Right lung (tissue), 10 donors: ENCODE measurements around the gene EPHA1. TPM values are rescaled to one million over a fixed set of nuclear protein-coding genes. Genes with fewer than 3 reads are reported as not detected.

Source experiments
- DNase-seq, 2 donors: peaks; one replicate each; pipeline ENCODE4 v3.0.0-alpha.2; 2013
- long read RNA-seq, 8 donors: transcript quantifications; one replicate each; lab custom pipeline, GENCODE V29; 2026
- polyA plus RNA-seq, 5 donors: library from polyadenylated mRNA; unstranded; fragments of 120-200 nt; gene quantifications; one replicate each; pipeline versions ENCODE4 v1.2.1 to v1.2.3, GENCODE V29; 2013; ENCODE audit warnings: inconsistent platforms in 1 of 5, low replicate concordance in 1 of 5; ENCODE audit not compliant: insufficient read length in 5 of 5, insufficient read depth in 1 of 5

The EPHA1 gene
- polyA plus RNA-seq = 10 to 100 TPM; 10.5 to 15.8 (median 13.2) TPM
- long read RNA-seq, donor 1 = 0 reads
- long read RNA-seq, donor 2 = 0 reads
- long read RNA-seq, donor 3, partial matches to known transcripts = 218 of 236 reads
- long read RNA-seq, donor 3, other reads (novel, unspliced or antisense) = 17 of 236 reads
- long read RNA-seq, donor 4, partial matches to known transcripts = 0 of 1 reads
- long read RNA-seq, donor 4, other reads (novel, unspliced or antisense) = 0 of 1 reads
- long read RNA-seq, donor 5 = 0 reads
- long read RNA-seq, donor 6, partial matches to known transcripts = 351 of 399 reads
- long read RNA-seq, donor 6, other reads (novel, unspliced or antisense) = 48 of 399 reads
- long read RNA-seq, donor 7 = 0 reads
- long read RNA-seq, donor 8, partial matches to known transcripts = 0 of 2 reads
- long read RNA-seq, donor 8, other reads (novel, unspliced or antisense) = 0 of 2 reads

DNA sequence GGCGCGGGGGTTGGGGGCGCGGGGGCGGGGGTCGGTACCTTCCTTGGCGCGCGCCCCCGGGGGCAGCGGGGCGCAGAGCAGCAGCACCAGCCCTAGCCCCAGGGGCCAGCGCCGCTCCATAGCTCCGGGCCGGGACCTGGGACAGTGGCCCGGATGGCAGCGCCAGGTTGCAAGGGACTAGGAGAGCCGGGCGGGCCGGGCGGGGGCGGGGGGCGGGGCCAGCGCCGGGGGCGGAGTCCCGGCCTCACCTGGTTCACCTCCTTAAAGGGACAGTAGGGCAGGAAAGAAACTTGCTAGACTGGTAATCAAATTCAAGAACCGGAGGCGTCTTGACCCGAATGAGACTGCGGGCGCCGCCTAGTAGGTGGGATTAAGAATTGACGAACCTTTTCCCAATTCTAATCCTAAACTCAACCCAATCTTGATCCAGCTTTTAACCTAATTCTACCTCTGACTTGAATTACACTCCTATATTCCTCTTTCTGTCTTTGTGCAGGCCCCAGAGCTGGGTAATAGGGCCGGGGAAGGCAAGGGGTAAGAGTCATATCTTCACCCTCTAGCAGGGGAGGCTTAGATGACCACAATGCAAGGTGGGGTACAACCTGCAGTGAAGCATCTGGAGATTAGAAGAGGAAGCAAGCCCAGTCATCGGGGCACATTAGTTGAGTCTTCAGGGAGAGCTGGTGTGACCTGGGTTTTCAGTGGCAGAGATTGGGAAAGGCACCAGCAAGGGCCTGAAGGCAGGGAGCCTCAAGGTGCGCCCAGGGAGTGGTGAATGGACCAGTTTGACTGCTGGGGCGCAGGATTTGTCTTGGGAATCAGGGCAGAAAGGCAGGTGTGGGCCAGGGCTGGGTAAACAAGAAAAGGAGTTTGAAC lies at the start of gene EPHA1:
Gene EPHA1, minus strand, starts transcription at position 171 of the 876 bp plus-strand sequence. Its CDS starts 51 bp downstream, at position 120.
- no peak for DNase-seq

DNA sequence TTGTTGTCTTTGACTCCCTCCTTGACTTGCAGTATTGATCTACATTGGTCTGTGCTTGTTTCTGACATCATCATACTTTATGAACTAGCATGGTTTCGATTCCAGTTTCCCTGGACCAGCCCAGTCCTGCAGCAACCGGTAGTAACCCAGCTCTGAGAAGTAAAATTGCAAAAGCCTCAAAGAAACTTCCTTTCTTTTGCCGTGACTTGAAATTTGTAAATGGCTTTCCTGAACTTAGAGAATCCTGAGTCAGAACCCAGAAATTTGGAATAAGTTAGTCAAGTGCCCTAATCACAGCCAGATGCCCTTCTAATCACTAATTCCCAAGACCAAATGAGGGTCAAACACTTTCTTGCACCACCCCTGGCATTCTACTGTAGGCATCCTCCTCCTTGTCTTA lies 49.6 kb upstream of the EPHA1 start:
- DNase-seq = no peak

DNA sequence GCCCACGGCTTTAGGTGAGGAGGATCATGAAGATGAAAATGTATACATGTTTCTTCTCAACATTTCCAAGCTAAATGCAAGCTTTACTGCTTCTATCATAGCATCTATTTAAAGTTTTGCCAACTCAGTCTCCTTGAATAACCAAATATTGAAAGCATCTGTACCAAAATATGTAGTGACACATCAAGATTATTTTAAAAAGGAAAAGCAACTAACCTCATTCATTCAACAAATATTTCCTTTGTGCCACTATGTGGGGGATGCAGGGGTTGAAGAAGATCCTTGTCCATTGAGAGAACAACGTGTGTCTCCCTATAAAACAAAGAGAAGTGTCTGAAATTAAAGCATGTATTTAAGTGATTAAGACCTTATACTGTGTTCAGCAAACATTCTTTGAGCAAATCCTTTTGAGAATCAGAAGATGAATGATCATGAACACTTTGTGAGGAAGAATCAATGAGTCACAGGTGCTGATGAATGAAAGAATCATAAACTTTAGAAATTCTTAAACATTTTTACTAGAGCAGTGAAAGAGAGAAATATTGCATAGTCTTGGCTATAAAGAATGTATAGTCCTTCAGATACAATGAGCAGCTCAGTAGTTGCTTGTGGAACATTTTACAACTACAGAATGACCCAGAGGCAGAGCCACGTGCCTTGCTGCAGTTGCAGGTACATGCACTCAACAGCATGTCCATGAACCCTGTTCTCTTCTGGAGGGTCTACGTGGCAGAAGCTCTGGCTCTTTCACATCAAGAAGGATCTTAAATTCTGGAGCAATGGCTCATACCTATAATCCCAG lies 48.5 kb upstream of the EPHA1 start:
- DNase-seq = no peak

DNA sequence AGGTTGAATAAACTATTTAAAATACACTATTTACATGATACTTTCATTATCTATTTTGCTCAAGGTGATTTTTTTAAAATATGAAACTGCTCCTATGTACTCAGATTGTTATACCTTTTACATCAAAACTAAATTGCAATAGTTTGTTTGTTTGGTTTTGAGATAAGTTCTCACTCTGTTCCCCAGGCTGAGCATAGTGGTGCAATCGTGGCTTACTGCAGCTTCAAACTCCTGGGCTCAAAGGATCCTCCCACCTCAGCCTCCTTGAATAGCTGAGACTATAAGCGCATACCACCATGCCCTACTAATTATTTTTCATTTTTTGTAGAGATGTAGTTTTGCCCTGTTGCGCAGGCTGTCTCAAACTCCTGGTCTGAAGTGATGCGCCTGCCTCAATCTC lies 47.3 kb upstream of the EPHA1 start:
- DNase-seq = no peak

DNA sequence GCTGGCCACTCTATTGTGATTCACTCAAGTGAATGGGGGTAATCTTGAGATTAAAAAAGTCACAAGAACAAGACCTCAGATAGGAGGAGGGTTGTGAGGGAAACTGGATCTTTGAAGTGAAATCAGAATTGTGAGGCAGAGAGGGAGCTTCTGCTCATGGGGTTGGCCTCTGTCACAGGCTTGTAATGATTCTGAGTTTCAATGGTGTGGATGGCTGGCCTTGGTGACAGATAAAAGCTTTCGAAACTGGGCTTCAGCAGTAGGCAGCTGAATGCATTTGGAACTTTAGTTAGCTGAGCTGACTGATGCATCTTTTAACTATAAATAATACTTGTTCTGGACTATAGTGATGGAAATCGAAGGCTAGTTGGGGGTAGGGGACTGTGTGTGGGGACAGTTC lies 46.8 kb upstream of the EPHA1 start:
- no peak for DNase-seq

DNA sequence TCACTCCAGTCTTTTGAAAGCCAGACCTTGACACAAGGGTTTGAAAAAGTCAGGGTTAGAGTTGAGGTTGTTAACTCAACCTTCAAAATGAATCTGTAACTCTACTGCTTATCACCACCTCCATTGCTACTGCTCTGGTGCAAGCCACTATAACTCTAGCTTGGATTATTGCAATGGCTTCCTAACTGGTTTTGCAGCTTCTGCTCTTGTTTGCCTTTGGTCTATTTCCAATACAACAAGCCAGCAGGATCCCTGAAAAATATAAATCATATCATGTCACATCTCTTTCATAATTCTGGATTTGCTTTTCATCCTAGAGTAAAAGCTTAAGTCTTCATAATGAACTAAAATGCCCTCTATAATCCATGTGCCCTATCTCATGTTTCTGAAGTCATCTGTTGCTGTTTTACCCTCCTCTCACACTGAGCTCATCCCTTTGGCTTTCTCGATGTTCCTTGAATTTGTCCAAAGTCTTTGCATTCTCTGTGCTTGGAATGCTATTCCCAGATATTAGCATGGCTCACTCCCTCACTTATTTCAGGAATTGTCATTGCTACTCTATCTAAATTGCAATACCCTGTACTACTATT lies 45.5 kb upstream of the EPHA1 start:
- DNase-seq = no peak

DNA sequence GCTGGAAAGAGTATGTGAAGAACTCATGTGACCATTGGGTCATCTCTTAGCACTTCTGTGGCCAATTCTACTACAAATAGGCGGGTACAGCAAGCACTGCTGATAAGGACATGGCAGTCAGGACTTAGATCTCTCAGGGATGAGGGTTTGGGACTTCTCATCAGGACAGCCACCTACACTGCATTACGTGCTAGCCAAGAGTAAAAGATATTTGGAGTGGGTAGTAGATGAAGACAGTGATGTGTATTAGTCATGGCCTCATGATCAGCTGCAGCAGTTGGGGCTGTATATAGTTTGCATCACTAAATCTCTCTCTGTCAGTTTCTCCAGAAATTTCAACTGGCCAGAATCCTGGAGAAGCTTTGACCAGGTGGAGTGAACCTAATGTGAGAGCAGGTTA lies 43.8 kb upstream of the EPHA1 start:
- DNase-seq = no peak

DNA sequence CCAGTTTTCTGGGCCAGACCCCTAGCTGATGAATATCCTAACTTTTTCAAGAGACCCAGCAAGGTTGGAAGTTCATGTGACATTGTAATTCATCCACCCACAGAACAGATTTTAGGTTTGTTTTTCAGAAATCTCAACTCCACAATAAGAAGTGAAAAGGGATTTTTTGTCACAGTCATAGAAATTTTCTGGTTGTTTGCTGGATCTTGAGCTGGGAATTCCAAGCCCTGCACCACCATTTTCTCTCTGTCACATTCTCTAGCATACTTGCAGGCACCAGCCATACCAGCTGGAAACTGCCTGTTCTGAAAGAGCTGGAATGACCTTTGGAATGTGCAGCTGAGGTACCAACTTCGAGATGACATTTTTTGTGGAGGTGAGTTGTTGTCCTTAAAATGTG lies 43.1 kb upstream of the EPHA1 start:
- DNase-seq = no peak

DNA sequence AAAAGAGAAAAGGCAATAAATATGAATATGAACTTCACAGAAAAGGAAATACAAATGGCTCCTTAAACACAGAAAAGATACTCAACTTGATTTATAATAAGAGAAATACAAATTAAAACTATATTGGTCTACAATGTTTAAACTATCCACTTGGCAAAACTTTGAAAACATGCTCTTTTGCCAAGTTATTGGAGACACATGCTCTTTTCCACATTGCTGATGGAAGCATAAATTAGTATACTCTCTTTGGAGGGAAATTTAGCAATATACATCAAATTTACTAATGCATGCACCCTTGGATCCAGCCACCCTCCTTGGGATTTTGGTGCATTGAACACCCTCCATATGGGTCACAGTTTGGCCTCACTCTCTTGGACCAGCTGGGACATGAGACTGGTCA lies 42.5 kb upstream of the EPHA1 start:
- peak in 1 of 2 donors; percentile 9 for DNase-seq

DNA sequence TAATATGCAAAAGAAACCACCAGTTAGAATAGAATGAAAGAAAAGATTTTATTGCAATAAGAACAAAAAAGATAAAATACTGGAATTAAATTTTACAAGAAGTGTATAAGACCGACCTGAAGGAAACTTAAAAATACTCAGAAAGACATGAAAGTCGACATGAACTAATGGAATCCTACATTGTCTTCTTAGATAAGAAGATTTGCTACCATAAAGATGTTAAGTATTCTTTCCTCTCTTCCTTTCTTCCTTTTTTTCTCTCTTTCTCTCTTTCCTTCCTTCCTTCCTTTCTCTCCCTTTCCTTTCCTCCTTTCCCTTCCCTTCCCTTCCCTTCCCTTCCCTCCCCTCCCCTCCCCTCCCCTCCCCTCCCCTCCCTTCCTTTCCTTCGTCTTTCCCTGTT lies 41.1 kb upstream of the EPHA1 start:
- DNase-seq = no peak

DNA sequence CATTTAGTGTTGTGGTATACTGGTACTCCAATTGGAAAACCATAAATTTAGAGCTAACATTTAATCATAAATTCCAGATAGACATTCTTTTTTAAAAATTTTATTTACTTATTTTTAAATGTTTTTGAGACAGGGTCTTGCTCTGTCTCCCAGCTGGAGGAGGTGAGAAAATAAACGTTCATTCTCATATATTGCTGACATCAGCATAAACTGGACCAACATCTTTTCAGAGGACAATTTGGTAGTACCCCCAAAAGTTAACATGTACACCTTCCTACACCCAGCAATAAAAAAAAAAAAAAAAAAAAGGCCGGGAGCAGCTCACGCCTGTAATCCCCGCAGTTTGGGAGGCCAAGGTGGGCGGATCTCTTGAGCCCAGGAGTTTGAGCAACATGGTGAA lies 39.8 kb upstream of the EPHA1 start:
- DNase-seq = no peak

DNA sequence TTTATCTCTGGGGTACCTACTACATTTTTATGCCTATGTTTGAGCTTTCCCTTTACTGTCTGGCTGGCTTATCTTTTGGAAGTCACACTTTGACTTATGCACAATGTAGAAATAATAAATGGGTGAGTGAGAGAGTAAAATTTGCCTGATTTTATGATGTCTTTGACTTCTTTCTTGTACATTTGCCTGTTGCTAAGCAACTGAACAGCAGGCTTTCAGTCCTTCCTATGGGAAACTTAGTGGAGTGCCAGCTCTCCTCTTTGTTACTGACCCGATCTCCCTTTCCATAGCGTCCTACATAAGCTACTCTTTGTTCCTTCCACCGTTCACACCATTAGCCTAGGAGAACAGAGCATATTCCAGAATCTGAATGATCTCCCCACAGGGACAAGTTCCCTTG lies 38.8 kb upstream of the EPHA1 start:
- DNase-seq = no peak

DNA sequence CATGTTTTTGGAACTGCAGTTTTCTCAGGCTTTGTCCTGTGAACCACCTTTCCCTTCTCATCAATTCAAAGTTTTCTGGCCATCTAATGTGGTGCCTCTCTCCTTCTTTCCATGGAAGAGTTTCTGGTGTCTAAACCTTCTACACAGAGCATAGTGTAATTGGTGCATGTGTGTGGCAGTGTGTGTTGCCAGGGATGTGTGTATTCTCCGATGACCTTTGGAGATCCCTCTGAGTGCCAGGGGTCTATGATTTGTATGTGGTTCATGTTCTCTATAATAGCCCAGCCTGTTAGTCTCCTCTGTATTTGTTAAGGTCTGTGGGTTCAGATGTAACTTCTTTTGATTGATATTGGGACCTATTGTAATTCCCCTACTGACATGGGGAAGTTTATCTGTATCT lies 36.1 kb upstream of the EPHA1 start:
- no peak for DNase-seq

DNA sequence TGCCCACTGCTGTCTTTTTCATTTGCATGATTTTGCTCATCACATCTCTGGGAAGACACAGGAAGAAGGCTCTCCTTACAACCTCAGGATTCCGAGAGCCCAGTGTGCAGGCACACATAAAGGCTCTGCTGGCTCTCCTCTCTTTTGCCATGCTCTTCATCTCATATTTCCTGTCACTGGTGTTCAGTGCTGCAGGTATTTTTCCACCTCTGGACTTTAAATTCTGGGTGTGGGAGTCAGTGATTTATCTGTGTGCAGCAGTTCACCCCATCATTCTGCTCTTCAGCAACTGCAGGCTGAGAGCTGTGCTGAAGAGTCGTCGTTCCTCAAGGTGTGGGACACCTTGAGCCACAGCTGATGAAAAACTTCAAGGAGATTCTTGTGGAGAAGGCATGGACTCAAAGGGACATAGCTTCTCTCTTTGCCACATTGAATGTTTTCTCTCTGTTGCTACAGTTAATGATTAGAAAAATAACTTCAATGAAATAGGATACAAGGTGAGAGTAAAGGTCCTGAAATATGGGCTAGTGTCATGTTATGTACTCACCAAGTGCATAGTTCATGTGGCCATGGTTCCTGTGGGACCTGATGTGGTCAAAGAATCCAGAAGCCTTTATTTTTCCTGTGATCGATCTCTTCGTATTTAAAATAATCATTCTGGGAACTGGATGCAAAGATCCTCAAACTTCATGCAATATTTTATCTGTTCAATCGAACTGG lies 35.6 kb upstream of the EPHA1 start:
- DNase-seq = no peak

DNA sequence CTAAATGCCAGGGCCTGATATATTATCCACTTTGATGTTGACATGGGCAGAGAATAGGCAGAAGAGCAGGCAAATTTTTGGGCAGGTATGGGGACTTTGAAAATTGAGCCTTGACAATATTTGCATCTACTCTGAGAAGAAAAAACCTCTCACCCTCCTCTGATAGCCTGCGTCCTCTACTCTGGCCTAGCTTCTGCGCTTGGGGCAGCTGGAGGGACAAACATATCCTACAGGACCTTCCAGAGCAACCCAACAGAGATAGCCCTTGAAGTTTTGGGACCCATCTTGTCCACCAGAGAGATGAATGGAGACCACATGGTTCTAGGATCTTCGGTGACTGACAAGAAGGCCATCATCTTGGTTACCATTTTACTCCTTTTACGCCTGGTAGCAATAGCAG lies 34.5 kb upstream of the EPHA1 start, which contains the start of gene TAS2R60:
Gene TAS2R60, plus strand, starts transcription at position 301 of the 400 bp plus-strand sequence. Its CDS starts 0 bp downstream, at position 301.
- DNase-seq = no peak

DNA sequence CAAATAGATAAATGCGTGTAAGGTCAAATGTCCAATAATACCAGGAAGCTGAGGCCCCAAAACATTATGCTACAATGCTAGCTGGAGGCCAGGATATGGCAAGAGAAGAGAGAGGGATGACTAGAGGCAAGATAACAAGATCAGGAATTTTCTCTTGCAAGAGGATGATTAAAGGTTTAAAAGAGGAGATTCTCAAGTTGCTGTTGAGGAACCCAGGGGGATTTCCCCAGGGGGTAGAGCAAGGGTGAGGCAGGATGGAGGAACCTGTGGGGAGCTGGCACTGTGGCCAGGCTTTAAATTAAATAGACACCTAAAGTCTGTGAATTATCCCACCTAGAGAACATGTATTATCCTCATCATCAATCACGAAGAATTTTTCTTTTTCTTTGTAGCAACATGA lies 31.2 kb upstream of the EPHA1 start:
- no peak for DNase-seq

DNA sequence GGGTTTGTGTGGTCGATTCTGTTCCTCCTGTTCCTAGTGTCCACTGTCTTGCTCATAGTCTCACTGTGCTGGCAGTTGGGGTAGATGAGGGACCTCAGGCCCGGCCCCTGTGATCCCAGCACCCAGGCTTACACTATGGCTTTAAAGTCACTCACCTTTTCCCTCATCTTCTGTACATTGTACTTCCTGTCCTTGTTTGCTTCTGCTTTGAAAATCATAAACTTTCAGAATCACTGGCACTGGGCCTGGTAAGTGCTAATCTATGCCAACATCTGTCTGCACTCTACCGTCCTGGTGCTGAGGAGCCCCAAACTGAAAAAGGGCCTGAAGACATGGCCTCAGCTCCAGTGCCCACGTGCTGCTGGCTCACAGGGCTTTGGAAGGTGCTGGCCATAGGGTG lies 28.9 kb upstream of the EPHA1 start:
- no peak for DNase-seq

DNA sequence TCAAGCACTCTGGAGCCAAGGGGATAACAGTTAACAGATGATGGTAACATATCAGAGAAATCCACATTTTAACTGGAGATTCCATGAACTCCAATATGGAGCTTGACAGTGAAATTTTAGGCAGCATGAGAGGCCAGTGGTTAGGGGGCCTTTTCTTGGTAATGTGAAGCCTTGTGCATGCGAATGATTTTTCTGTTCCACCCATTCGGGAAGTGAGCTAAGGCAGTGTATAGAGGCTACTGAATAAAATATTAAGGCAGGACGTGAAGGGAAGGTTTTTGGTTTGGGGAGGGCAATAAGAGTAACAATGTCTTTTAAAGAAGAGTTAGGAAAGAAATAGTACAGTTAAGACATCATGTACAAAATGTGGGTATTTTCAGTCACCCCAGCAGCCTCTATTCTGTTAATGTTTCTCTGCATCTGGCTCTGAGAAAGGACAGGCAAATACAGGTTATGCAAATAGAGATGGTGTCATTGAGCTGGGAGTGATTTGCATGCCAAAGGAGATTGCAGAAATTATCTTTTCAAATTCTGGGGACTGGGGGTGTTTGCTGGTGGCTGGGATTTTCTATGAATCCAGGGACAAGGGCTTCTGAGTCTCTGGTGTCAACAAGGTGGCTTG lies 27.8 kb upstream of the EPHA1 start:
- DNase-seq = no peak

DNA sequence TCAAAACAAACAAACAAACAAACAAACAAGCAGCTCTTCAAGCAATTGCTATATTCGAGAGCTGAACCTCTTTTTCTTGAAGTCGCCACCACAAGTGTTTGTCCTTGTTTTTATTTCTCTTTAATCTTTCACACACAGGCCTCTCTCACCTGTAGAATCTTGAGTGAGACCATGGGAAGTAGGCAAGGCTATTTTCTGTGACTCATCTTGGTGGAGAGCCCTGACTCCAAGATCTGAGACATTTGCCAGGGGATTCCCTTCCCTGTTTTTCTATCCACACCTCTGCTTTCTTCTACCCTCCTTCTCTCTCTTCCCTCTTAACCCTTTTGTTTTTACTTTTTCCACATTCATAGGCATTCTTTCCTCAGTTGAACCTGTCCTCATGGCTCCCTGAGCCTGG lies 26.6 kb upstream of the EPHA1 start:
- no peak for DNase-seq

DNA sequence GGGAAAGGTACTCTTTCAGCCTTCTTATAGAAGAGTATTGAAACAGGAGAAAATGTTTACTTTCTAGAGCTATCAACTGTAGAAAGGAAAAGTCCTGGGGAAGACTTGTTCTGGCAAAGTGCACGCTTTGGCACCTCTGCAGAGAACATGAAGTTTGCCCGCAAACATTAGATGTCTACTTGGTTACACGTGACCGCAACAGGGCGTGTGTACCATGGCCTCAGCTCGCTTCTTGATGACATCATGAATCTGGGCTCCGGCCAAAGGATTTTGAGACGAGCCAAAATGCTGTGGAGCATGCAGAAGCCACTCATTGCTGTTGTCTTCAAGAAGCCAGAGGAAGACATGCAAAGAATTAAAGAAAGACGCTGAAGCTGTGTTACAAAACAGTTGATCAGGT lies 26.0 kb upstream of the EPHA1 start:
- DNase-seq = no peak
